Activated naive CD4-positive, alpha-beta T cell treated with anti-CD3 and anti-CD28 coated beads, Interleukin-2, amount 50 U/mL, for 16 hours (primary cell): ENCODE measurements around the gene DARS2.

Experiments used
- DNase-seq: peaks from one replicate; pipeline ENCODE4 v3.0.0-alpha.2; 2020

DARS2 gene

DNA sequence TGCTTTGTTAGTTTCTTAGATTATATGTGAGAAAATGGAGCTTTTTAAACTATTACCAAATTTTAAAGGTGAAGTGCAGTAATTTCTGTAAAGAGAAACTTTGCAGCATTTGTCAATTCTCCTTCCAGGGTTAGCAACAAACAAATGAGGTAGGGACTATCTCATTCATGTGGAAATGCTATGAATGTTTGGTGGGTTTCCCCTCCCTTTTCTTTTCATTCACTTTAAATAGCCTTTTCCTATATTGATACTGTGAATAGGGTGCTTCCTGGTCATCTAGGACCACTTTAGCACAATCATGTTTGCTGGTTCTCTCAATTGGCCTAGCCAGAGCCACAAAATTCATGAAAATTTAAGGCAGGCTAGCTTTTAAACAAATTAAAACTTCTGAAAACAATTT lies 64.3 kb downstream of the DARS2 start:
- DNase-seq: no peak

DNA sequence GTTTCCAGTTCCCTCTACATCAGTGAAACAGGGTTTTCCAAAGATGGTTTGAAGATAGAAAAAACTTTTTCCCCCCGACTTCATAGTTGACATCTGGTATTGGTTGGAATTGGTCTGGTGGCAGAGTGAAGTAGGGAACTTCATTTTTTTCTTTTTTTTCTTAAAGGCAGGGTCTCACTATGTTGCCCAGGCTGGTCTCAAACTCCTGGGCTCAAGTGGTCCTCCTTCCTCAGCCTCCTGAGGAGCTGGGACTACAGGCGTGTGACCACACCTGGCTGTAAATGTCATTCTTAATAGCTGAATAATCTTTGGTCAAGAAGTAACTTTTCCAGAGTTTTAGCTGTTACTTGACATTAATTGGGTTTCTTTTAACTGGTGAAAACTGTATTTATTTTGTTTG lies 65.4 kb downstream of the DARS2 start:
- no peak for DNase-seq

DNA sequence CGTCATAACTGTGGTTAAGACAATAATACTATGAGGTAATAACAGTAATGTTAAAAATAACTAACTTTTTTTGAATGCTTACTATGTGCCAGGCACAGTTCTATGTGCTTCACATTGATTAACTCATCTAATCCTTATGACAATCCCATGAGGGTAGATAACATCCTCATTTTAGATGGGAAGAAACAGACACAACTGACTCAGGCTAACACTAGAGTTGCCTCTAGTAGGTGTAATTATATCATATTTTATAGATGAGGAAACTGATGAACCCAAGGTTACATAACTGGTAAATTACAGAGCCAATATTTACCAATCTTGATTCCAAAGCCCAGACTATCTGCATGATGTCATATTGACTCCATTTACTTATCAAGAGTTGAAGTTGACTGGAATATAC lies 69.1 kb downstream of the DARS2 start:
- DNase-seq: no peak

DNA sequence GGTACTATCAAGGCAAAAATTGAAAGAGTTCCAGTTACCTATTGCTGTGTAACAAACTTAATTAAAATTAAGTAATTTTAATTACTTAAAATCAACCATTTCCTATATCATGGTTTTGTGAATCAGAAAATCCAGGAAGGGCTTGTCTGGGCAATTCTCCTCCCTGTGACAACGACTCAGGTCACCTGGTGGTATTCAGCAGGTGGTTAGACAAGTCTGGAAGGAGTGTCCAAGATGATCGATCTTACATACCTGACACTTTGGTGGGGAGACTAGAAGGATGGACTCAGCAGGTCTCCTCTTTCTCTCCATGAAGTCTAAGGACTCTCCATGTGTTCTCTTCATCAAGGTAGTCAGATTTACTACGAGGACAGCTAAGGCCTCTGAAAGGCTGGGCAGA lies 69.7 kb downstream of the DARS2 start:
- DNase-seq: no peak

DNA sequence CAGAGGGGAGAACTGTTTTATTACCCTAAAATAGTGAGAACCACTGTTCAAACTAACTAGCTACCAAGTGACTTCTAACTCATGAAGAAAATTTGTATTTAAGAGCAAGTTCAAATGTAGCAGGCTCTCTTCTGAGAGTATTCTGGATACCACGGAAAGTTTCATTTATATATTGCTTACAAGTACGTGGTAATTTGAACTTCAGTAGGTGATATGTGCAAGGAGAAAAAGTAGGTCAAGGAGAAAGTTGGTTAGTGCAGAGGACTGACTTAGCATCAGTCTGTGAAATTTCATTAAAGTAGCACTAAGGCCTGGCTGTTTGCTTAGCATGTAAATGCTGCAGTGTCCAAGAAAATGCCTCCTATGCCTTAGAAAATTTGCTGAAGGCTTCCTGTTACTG lies 76.0 kb downstream of the DARS2 start:
- no peak for DNase-seq

DNA sequence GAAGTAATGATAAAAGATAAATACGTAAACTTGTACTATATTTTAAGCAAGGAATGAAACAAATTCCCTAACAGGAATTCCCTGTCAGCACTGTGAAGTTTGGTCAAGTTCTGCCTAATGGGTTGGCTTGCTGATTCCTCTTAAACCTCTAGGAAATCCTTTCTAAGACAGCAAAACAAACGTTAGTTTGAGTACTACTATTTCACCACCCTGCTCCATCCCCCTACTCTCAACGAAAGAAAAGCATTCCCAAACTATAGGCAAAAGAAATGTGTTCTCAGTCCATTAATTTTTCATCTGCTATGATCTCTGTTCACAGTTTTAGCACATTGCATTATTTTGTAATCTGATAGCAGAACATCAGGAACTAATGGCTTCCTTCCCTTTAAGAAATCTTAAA lies 76.5 kb downstream of the DARS2 start:
- DNase-seq: no peak

DNA sequence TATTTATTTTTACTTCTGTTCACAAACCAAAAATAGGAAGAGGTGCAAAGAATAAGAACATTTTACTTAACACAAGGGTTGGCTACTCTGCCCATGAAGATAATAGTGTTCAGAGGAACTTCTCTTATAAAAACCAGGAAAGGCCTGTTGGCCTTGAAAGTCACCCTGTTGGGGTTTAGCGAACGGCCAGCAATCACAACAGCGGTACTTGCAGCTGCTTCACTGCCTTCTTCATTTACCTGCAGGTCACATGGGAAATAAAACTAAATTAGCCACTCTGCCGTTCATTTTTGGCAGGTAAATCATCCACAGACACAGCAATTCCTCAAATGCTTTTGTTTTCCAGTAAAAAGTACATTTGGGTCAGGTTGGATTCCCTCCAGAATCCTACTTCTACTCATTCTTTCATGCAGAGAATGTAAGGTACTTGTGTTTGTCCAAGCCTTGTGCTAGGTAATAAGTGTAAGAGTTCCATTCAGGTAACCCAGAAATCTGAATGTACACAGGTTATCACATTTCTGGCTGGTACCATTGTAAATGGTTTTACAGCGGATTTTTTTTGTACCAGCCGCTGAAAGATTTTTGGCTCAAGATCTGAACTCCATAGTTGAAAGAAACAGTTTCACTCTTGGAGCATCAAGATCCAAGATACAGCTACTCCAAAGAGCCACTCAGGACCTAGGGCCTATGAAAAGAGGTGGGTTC lies 79.5 kb downstream of the DARS2 start:
- DNase-seq: no peak
